Right lobe of liver (tissue), 4 donors: Measurements from ENCODE around the gene SEMA3E.

Experiments used
- POLR2A ChIP-seq: fragments of 450-650 bp; IDR thresholded peaks from one replicate; pipeline ENCODE4 v1.6.1; 2017; ENCODE audit warnings: antibody characterized with exemption, mild to moderate bottlenecking
- TF ChIP-seq, protein P1 (sequence below), 4 donors: fragments of 200-600 bp in 3 of 4; fragments of 450-650 bp in 1 of 4; IDR thresholded peaks; one replicate each; pipeline versions ENCODE4 v1.5.1 to v1.8.0; 2016 to 2022; ENCODE audit warnings: antibody characterized with exemption in 4 of 4, mild to moderate bottlenecking in 2 of 4
- donor health status: DM: no; HTN: no; CAD: no.
- donor health status: DM: no; HTN: no; CAD: no.
- donor health status: DM: no; HTN: yes; CAD: no.

DNA sequence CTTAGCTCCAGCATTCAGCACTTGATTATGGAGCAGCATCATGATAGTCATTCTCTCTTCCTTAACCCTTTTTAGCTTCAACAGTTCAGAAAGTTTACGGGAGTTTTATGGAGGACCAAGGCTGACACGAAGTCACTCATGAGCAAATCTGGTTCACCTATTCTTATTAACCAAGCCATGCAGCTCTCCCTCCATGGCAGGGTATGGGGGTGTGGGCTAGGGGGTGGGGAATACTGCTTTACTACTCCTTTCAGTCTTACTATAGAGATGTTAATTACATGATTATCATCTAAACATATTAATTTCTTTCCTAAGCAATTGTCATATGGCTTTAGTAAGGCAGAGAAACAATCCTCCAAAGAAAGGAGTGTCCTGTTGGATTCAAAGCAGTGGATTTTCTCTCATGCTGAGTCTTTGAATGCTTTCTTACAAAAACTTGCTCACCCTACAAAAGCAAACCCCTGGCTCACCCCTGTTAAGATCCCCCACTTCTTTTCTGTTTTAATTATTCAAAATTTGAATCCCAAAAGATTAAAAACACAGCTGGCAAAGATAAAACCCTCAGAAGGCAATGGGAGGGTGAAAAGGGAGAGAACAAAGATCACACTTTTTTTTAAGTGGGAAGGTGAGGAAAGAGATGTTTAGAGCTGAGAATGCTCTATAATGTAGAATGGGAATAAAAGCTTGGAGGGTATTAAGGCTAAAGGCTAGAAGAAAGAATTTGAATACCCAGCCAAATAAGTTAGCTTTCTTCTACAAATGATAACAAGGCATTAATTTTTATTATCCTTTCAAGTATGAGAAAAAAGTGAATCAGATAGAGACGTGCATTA, 46.4 kb upstream of the SEMA3E start:
- TF ChIP-seq, protein P1, sequence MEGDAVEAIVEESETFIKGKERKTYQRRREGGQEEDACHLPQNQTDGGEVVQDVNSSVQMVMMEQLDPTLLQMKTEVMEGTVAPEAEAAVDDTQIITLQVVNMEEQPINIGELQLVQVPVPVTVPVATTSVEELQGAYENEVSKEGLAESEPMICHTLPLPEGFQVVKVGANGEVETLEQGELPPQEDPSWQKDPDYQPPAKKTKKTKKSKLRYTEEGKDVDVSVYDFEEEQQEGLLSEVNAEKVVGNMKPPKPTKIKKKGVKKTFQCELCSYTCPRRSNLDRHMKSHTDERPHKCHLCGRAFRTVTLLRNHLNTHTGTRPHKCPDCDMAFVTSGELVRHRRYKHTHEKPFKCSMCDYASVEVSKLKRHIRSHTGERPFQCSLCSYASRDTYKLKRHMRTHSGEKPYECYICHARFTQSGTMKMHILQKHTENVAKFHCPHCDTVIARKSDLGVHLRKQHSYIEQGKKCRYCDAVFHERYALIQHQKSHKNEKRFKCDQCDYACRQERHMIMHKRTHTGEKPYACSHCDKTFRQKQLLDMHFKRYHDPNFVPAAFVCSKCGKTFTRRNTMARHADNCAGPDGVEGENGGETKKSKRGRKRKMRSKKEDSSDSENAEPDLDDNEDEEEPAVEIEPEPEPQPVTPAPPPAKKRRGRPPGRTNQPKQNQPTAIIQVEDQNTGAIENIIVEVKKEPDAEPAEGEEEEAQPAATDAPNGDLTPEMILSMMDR (IDR thresholded peaks at IDR 0.05) = no peak
- no peak for TF ChIP-seq POLR2A
